Measurements from ENCODE around the gene PCED1B. TPM values are rescaled to one million over a fixed set of nuclear protein-coding genes. Genes with fewer than 3 reads are reported as not detected.
"Not testable (repeated sequence)": the region's sequence is repeated elsewhere in the genome, so short reads cannot be mapped to it uniquely, and the experiment has no call there.

The PCED1B gene
- total RNA-seq, 1 experiment from 2014 or later: 0.86 TPM

GRCh38 chr12:47166365-47166764, 86.9 kb downstream of the PCED1B start (continued):
- TF ChIP-seq ZBTB33 (IDR thresholded peaks at IDR 0.05; ENCODE audit: extremely low read depth, insufficient replicate concordance, low read length): no peak
- no peak for TF ChIP-seq SP1 (IDR thresholded peaks at IDR 0.05; ENCODE audit: low read depth)
- TF ChIP-seq POLR2A (IDR thresholded peaks at IDR 0.05; ENCODE audit: borderline replicate concordance, extremely low read depth, insufficient read depth, insufficient read length): no peak
- no peak for TF ChIP-seq EZH2phosphoT487 (IDR thresholded peaks at IDR 0.05; ENCODE audit: borderline replicate concordance)
- TF ChIP-seq ZFX (IDR thresholded peaks at IDR 0.05): no peak
- TF ChIP-seq SIN3A (IDR thresholded peaks at IDR 0.05; ENCODE audit: low read depth): no peak
- TF ChIP-seq POLR2AphosphoS5 (IDR thresholded peaks at IDR 0.05; ENCODE audit: low read depth, low read length): no peak
- TF ChIP-seq EZH2 (IDR thresholded peaks at IDR 0.05): no peak

GRCh38 chr12:47170281-47170680, 90.9 kb downstream of the PCED1B start:
- H3K27ac ChIP-seq (ENCODE audit: low read depth, low read length); RAD21 ChIA-PET (ENCODE audit: low non-redundant PET in 1 of 2, low total read pairs in 2 of 2, uncharacterized antibody in 2 of 2, unreplicated experiment in 2 of 2); DNase-seq (ENCODE audit: low read depth, low spot score); H3K4me2 ChIP-seq (ENCODE audit: low read length); H4K20me1 ChIP-seq (ENCODE audit: insufficient read depth); H3K4me3 ChIP-seq (replicated peaks in 1 of 2; ENCODE audit: low read depth in 1 of 2, low read length in 2 of 2); H3K36me3 ChIP-seq (ENCODE audit: control insufficient read depth in 1 of 2, insufficient read depth in 2 of 2, low read length in 2 of 2); H3K27me3 ChIP-seq (ENCODE audit: insufficient read depth, low read length); CTCF ChIA-PET; H3K79me2 ChIP-seq (ENCODE audit: insufficient read depth, low read length); H3K9me3 ChIP-seq (ENCODE audit: control insufficient read depth in 1 of 2, insufficient read depth in 1 of 2, low read depth in 1 of 2, low read length in 2 of 2); H3K4me1 ChIP-seq (ENCODE audit: control insufficient read depth in 1 of 2, insufficient read depth in 2 of 2, low read length in 2 of 2); intact Hi-C loops (cut with micrococcal nuclease); BruUV-seq (replicated peaks); ATAC-seq; POLR2A ChIA-PET; H3K9me2 ChIP-seq (ENCODE audit: insufficient read depth); H3K9ac ChIP-seq (ENCODE audit: low read length); H2AFZ ChIP-seq (ENCODE audit: low read depth, low read length, poor library complexity, severe bottlenecking): not testable (repeated sequence)

Data from HCT116 (cell line).